HPDE6-E6E7 (cell line): ENCODE results near the gene TUBB3.
A peak's percentile ranks its signal among the peaks of the same experiment; 100 is the strongest.
"Not testable (repeated sequence)": the region's sequence is repeated elsewhere in the genome, so short reads cannot be mapped to it uniquely, and the experiment has no call there.

Source experiments
- DNase-seq: peaks from one replicate; pipeline ENCODE4 v3.0.0; 2011; ENCODE audit warnings: missing footprints; ENCODE audit errors: extremely low spot score

The TUBB3 gene

DNA sequence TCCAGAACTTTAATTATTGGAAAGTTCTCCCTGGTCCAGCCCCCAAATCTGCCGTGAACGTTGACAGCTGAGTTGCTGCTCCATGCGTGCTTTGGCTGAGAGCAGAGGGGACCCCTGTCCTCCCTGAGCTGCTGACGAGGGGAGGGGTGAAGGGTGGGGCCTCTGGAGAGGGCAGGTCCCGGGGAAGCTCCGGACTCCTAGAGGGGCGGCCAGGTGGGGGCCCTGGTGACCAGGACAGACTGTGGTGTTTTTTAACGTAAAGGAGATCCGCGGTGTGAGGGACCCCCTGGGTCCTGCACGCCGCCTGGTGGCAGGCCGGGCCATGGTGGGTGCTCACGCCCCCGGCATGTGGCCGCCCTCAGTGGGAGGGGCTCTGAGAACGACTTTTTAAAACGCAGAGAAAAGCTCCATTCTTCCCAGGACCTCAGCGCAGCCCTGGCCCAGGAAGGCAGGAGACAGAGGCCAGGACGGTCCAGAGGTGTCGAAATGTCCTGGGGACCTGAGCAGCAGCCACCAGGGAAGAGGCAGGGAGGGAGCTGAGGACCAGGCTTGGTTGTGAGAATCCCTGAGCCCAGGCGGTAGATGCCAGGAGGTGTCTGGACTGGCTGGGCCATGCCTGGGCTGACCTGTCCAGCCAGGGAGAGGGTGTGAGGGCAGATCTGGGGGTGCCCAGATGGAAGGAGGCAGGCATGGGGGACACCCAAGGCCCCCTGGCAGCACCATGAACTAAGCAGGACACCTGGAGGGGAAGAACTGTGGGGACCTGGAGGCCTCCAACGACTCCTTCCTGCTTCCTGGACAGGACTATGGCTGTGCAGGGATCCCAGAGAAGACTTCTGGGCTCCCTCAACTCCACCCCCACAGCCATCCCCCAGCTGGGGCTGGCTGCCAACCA is 4.4 kb upstream of the TUBB3 start, which contains the start of gene MC1R:
TSS of gene MC1R (plus strand) at position 410 of the 895 bp plus-strand sequence. CDS start at position 807, 397 bp downstream.
- no peak for DNase-seq

DNA sequence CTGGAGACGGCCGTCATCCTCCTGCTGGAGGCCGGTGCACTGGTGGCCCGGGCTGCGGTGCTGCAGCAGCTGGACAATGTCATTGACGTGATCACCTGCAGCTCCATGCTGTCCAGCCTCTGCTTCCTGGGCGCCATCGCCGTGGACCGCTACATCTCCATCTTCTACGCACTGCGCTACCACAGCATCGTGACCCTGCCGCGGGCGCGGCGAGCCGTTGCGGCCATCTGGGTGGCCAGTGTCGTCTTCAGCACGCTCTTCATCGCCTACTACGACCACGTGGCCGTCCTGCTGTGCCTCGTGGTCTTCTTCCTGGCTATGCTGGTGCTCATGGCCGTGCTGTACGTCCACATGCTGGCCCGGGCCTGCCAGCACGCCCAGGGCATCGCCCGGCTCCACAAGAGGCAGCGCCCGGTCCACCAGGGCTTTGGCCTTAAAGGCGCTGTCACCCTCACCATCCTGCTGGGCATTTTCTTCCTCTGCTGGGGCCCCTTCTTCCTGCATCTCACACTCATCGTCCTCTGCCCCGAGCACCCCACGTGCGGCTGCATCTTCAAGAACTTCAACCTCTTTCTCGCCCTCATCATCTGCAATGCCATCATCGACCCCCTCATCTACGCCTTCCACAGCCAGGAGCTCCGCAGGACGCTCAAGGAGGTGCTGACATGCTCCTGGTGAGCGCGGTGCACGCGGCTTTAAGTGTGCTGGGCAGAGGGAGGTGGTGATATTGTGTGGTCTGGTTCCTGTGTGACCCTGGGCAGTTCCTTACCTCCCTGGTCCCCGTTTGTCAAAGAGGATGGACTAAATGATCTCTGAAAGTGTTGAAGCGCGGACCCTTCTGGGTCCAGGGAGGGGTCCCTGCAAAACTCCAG is 3.4 kb upstream of the TUBB3 start:
- DNase-seq = no peak

DNA sequence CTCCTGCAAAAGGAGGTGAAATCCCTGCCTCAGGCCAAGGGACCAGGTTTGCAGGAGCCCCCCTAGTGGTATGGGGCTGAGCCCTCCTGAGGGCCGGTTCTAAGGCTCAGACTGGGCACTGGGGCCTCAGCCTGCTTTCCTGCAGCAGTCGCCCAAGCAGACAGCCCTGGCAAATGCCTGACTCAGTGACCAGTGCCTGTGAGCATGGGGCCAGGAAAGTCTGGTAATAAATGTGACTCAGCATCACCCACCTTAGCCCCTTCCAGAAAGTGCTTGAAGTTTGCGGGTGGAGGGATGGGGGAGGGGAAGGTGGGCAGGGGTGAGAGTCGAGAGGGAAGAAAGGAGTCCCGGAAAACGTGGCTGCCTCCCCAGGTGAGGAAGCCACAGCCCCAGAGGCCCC is 2.4 kb upstream of the TUBB3 start:
- no peak for DNase-seq

DNA sequence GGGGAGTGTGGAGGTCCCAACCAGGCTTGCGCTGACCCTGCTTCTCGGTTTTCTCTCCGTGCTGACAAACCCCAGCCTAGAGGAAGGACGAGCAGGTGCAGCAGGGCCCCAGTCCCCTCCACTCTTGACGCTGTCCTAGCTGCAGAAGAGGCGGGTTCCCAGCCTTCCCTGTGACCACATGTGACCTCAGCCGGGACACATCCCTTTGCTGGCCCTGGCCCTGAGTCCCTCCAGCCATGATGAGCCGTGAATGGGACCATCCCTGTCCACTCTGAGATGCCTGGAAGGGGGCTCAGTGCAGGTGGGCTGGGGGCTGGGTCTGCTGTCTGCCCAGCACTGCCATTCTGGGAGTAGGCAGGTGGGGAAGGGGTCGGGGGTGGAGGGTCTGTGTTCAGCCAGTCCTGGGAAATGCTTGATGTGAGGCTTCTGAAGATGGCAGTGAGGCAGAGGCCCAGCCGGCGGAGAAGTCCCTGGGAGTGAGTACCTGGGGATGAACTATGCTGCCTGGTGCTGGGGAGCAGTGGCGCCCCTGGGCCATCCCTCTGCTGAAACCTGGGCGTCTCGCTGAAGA is 1.9 kb upstream of the TUBB3 start:
- no peak for DNase-seq

DNA sequence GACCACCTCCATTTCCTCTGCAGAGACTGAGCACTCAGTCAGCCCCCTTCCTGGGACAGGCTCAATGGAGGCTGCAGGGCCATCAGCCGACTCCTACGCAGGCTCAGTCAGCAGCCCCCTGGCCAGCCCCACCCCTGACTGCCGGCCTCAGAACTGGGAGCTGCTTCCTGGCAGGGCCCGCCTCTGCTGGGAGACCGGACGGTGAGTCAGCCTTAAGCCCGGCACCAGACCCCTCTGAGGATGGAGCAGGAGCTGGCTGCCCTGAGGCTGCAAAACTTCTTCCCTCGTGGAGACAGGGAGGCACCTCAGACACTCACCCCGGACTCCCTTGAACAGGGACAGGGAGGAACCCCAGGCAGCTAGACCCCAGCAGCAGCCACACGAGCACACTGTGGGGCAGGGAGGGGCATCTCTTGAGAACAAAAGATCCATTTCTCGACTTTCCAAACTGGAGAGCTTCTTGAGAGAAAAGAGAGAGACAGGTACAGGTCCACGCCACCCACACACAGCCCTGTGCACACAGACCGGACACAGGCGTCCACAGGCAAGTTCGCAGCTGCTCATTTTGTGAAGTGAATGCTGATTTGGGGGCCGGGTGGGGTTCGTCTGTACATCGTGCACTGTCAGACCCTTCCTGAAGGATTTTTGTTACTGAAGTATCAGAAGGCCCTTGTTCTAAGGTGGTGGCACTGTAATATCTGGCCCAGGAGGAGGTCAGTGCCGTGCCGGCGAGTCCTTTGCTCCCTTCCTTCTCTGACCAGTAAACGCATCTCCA is 1.3 kb upstream of the TUBB3 start:
- DNase-seq = peak; percentile 95

DNA sequence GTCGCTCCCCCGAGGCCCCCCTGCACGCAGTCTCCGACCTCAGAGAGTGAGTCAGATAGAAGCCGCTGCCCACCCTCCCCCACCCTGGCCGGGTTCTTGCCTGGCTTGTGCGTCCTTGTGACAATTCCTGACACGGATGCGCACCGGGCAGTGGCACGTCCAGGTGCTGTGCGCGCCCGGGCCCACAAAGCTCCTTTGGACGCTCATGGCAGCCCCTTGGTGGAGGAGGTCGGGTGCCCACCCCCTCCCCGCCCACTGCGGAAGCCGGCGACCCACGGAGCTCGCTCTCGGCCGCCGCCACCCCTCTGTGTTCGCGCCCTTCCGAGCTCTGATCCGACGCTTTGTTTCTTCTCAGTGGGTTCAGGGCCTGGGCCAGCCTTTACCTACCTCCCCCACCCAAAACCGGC is 662 bp upstream of the TUBB3 start:
- peak; percentile 83 for DNase-seq

DNA sequence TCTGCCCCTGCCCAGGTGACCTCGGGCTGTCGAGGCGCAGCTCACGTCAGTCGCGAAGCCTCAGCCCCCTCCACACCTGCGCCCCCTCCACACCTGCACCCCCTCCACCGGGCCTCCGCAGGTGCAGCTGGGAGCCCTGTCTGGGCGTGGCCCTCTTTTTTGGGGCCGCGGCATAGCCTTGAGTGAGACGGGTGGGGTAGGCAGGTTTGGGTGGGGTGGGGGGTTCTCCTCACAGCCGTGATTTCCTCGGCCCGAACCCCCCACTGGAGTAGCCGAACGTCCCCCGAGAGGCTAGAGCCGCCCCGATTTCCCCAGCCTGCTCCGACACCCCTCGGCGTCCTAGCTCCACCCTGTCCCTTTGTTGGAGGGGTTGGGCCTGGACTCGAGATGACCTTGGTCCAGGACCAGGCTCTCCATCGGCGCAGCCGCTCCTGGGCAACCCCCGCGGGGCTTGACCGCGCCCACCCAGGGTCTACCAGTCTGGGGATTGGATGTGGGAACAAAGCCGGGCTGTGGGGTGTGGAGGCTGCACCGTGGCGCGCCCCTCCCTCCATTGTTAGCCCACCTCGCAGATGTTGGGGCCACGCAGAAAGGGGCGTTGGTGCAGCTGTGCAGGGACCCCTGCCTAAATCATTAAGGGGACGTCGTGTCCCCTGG is 626 bp downstream of the TUBB3 start:
- no peak for DNase-seq

DNA sequence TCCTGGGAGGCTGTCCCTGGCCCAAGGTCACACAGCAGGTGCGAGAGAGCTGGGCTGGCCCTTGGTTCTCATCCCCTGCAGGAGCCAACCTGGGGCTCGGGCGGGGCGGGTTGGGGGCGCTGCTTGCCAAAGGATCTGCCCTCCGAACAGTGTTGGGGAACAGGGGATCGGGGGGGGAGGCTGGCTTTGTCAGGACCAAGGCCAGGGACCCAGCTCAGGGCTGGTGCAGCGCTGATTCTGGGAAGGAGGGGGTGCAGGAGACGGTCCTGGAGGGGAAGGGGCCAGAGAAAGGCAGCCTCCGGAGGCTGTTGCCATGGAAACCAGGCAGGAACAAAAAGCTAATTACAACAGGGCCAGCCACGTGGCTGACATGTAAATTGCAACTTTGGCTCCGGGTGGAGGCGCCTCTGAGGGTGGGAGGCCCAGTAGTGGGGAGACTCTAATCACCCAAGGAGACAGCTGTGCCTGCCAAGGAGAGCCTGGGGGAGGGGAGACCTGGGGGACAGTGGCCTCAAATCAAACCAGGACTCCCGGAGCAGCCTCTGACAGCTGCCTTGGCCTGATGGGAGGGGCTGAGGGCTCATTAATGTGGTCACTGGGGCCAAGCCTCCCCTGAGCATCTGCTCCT is 1.3 kb downstream of the TUBB3 start:
- no peak for DNase-seq

DNA sequence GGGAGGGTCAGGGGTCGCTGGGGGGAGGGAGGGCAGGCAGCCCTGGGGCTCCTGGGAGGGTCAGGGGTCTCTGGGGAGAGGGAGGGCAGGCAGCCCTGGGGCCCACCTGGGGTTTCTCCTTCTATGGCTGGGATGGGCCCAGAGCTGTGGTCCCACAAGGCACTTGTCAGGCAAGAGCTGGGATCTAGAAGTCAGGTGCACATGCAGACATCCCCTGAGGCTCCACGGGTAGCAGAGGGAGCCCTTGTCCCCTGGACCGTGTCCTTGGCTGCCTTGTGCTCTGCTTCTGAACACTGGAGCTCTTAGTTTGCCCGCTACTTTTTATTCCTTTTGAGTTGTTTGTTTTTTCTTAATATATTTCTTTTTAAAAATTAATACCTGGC is 1.8 kb downstream of the TUBB3 start:
- no peak for DNase-seq

DNA sequence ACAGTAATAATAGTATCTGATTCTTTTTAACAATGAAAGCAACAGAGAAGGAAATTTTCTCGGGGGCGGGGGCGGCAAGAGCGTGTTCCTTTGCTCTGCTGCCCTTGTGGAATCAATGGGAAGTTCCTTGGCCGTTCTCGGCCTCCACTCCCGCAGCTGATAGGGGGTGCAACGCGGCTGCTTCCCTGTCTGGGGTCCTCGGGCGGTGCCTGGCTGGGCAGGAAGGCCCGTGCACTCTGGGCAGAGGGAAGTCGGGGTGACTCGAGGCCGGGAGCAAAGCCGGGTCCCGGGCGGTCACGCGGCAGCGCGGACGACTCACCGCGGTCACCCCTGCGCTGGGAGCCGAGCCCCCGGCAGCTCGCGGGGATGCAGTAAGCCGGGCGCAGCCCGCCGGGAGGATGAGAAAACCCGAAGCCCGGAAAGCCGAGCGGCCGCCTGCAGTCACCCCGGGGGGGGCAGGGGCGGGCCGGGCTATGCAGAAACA is 2.5 kb downstream of the TUBB3 start:
- DNase-seq = no peak

DNA sequence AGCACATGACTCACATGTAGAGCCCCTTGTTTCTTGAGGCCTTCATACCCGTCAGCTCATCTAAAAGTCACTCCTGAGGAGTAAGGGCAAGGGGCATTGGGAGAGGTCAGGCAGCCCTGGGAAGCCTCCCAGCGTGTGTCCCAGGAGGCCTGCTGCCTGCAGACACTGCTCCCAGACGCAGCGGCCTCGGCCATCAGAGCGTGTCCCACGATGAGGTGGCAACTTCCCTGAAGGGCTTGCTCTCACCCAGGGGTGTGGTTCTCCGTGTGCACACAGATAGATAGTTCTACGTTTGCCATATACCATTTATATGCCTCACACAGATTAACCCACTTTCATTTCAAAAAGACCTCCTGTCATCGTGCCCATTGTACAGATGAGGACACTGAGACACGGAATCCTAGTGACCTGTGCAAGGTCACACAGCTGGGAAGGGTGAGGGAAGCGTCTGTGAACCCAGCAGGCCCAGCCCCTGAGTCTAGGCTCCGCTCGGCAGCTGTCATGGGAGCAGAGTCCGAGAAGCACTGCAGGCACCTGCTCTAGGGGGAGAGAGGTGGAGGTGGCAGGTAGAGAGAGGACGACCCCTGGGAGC is 8.3 kb downstream of the TUBB3 start:
- DNase-seq = no peak

DNA sequence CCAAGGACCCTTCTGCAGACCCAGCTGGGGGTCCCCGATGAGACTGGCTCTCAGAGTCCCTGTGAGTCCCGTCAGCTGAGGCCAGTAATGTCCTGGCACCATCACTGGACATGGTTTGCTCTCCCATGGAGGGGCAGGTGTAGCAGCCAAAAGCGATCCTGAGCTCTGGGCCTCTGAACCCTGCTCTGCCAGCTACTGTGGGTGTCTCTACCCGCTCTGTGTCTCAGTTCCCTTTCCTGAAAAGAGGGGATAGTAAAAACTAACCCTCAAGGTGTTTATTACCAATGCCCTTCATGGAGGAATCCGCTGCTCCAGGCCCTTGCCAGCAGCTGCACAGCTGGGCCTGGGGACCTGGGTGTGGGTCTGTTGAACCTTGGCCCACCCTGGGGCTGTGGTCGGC is 8.8 kb downstream of the TUBB3 start:
- DNase-seq = no peak

DNA sequence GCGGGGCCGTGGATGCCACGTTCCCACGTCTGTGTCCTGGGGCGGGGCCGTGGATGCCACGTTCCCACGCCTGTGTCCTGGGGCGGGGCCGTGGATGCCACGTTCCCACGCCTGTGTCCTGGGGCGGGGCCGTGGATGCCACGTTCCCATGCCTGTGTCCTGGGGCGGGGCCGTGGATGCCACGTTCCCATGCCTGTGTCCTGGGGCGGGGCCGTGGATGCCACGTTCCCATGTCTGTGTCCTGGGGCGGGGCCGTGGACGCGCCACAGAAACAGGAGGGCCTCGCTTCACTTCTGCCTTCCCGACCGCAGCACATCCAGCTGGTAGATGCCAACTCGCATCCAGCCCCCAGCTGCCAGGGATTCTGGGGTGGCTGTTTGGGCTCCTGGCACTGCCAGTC is 10.9 kb downstream of the TUBB3 start:
- not testable (repeated sequence) for DNase-seq

DNA sequence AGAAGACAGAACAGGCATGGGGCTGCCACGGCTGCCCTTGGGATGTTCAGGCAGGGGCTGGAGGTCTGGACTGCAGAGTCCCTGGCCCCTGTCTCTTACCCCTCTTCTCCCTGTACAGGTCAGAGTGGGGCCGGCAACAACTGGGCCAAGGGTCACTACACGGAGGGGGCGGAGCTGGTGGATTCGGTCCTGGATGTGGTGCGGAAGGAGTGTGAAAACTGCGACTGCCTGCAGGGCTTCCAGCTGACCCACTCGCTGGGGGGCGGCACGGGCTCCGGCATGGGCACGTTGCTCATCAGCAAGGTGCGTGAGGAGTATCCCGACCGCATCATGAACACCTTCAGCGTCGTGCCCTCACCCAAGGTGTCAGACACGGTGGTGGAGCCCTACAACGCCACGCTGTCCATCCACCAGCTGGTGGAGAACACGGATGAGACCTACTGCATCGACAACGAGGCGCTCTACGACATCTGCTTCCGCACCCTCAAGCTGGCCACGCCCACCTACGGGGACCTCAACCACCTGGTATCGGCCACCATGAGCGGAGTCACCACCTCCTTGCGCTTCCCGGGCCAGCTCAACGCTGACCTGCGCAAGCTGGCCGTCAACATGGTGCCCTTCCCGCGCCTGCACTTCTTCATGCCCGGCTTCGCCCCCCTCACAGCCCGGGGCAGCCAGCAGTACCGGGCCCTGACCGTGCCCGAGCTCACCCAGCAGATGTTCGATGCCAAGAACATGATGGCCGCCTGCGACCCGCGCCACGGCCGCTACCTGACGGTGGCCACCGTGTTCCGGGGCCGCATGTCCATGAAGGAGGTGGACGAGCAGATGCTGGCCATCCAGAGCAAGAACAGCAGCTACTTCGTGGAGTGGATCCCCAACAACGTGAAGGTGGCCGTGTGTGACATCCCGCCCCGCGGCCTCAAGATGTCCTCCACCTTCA is 11.7 kb downstream of the TUBB3 start:
- DNase-seq = no peak

DNA sequence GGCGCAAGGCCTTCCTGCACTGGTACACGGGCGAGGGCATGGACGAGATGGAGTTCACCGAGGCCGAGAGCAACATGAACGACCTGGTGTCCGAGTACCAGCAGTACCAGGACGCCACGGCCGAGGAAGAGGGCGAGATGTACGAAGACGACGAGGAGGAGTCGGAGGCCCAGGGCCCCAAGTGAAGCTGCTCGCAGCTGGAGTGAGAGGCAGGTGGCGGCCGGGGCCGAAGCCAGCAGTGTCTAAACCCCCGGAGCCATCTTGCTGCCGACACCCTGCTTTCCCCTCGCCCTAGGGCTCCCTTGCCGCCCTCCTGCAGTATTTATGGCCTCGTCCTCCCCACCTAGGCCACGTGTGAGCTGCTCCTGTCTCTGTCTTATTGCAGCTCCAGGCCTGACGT is 12.5 kb downstream of the TUBB3 start:
- not testable (repeated sequence) for DNase-seq

DNA sequence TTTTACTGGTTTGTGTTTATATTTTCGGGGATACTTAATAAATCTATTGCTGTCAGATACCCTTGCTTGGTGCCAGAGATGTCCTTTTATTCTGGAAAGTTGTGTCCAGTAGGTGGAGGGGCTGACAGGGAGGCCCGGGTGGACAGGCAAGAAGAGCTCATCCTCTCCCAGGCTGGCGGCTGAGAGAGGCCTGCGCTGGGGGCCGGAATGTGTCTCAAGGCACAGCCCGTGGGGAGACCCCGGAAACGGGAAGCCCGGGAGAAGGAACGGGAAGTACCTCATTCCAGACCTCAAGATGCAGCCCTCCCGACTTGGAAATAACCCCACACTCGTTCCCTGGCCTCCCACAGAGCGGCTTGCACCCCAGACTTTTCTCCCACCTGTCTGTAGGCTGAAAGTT is 12.9 kb downstream of the TUBB3 start:
- DNase-seq = no peak

DNA sequence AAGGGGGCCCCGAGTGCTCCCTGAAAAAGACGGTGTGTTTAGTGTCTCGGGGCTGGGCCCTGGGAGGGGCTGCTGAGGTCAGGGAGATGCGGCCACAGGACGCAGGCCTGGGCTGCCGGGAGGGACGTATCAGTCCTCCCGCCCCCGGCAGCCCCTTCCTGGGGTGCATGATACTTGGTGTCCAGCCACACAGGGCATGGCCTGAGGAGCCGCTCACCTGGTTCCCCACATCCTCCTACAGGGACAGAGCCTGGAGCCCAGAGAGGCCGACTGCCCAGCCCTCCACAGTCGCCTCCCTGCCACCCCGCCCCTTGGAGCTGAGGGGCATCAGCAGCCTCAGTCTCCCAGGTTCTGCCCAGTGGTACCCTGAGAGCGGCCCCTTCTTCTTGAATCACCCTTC is 13.4 kb downstream of the TUBB3 start:
- DNase-seq = no peak

DNA sequence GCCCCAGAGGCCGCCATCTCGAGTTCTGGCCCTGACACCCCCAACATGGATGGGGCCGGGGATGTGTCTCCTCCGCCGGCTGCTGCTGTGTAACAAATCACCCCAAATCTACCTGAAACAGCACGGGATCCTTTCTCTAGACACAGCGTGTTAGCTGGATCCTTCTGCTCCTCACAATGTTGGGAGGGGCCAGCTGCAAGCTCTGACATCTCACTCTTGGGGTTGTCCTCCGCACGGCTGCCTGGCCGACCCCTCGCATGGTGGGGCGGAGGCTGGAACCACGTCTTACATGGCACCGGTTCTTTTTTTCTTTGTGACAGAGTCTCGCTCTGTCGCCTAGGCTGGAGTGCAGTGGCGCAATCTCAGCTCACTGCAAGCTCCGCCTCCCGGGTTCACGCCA is 13.8 kb downstream of the TUBB3 start:
- DNase-seq = no peak
